GM12878 (cell line): ENCODE results near the gene TRAF3IP3. TPM values are rescaled to one million over a fixed set of nuclear protein-coding genes. Genes with fewer than 3 reads are reported as not detected.

Experiments
- ATAC-seq: fragments of 200-7000 bp; cut with Tn5 transposase; 3 replicates; pipeline ENCODE4 v1.9.1; 2020; ENCODE audit warnings: mild to moderate bottlenecking, moderate library complexity
- BruUV-seq: library from RNA; stranded (reverse); fragments of 400-500 nt; replicated peaks from 2 replicates; lab custom pipeline; 2021; lab: Mats Ljungman, UMichigan
- CTCF ChIA-PET: fragments of 300-600 bp; sonication (Branson Sonifier 250); formaldehyde crosslinking; extraction: SDS; loops from one replicate; lab custom pipeline; 2021; ENCODE audit warnings: inconsistent platforms; lab: Yijun Ruan, JAX
- POLR2A ChIA-PET: fragments of 350-600 bp; formaldehyde crosslinking; extraction: SDS; loops from one replicate; lab custom pipeline; 2021; ENCODE audit warnings: inconsistent platforms; lab: Charles Lee
- RAD21 ChIA-PET: fragments of 300-600 bp; sonication (Branson Sonifier 250); formaldehyde crosslinking; loops from one replicate; lab custom pipeline; 2023; ENCODE audit warnings: antibody characterized with exemption; ENCODE audit not compliant: unreplicated experiment; lab: Charles Lee
- SMC1A ChIA-PET: fragments of 300-600 bp; sonication (Branson Sonifier 250); formaldehyde crosslinking; loops from one replicate; lab custom pipeline; 2023; ENCODE audit not compliant: unreplicated experiment, uncharacterized antibody; lab: Charles Lee
- DNase-seq: peaks from one replicate; pipeline ENCODE4 v3.0.0-alpha.2; 2011; ENCODE audit warnings: low read depth, low spot score
- FAIRE-seq: peaks from 3 replicates; lab custom pipeline; 2011; peaks lifted over from hg19 to GRCh38; lab: Jason Lieb, UNC
- H2AFZ ChIP-seq: 2 replicates; pipeline ENCODE4 v1.6.0; 2011; ENCODE audit warnings: low read depth, low read length, control low read depth; ENCODE audit not compliant: control insufficient read depth
- H3K27ac ChIP-seq: 2 replicates; pipeline ENCODE4 v1.5.1; 2011; ENCODE audit warnings: control low read depth; ENCODE audit not compliant: control insufficient read depth, insufficient read depth
- H3K27me3 ChIP-seq, 2 experiments: replicated peaks in 1 of 2; 2 replicates each; pipeline versions ENCODE4 v1.6.0 to v1.6.1; 2011; ENCODE audit warnings: low read length in 1 of 2; ENCODE audit not compliant: control insufficient read depth in 2 of 2, insufficient read depth in 2 of 2
- H3K36me3 ChIP-seq, 2 experiments: 2 replicates each; pipeline ENCODE4 v1.5.1; 2011; ENCODE audit warnings: low read length in 1 of 2; ENCODE audit not compliant: control insufficient read depth in 2 of 2, insufficient read depth in 2 of 2
- H3K4me1 ChIP-seq: 2 replicates; pipeline ENCODE4 v1.6.1; 2011; ENCODE audit warnings: mild to moderate bottlenecking, low read length, moderate library complexity, mixed read lengths; ENCODE audit not compliant: control insufficient read depth, insufficient read depth
- H3K4me2 ChIP-seq: 2 replicates; pipeline ENCODE4 v1.6.0; 2011; ENCODE audit warnings: control low read depth; ENCODE audit not compliant: control insufficient read depth, insufficient read depth
- H3K4me3 ChIP-seq: fragments of 200-600 bp; sonication (generic); 2 replicates; pipeline ENCODE4 v1.5.1; 2016
- H3K79me2 ChIP-seq: 2 replicates; pipeline ENCODE4 v1.6.0; 2011; ENCODE audit warnings: low read length; ENCODE audit not compliant: control insufficient read depth, insufficient read depth
- H3K9ac ChIP-seq: 2 replicates; pipeline ENCODE4 v1.8.0; 2011; ENCODE audit warnings: low read length, control low read depth, mixed read lengths; ENCODE audit not compliant: control insufficient read depth, insufficient read depth
- H3K9me3 ChIP-seq: replicated peaks from 3 replicates; pipeline ENCODE4 v1.5.1; 2011; ENCODE audit warnings: mild to moderate bottlenecking, low read length; ENCODE audit not compliant: control insufficient read depth, insufficient read depth
- H4K20me1 ChIP-seq: 2 replicates; pipeline ENCODE4 v1.6.0; 2011; ENCODE audit not compliant: control insufficient read depth, insufficient read depth
- BCL11A ChIP-seq: IDR thresholded peaks from 2 replicates; pipeline ENCODE4 v1.6.1; 2011; ENCODE audit warnings: low read depth, low read length
- CBX3 ChIP-seq: fragments of 200-600 bp; sonication (generic); IDR thresholded peaks from 2 replicates; pipeline ENCODE4 v1.6.1; 2016; ENCODE audit warnings: low read depth, borderline replicate concordance
- FOXK2 ChIP-seq: fragments of 450-650 bp; IDR thresholded peaks from 2 replicates; pipeline ENCODE4 v1.6.1; 2017; ENCODE audit warnings: mild to moderate bottlenecking, moderate library complexity
- MTA2 ChIP-seq: fragments of 450-650 bp; IDR thresholded peaks from 2 replicates; pipeline ENCODE4 v1.6.1; 2016; ENCODE audit warnings: low read depth, mild to moderate bottlenecking, moderate library complexity
- MYC ChIP-seq: IDR thresholded peaks from 2 replicates; pipeline ENCODE4 v1.6.1; 2011; ENCODE audit warnings: mild to moderate bottlenecking, low read length, moderate library complexity, inconsistent platforms; ENCODE audit not compliant: insufficient read depth, insufficient replicate concordance, insufficient read length, severe bottlenecking
- SMC3 ChIP-seq: IDR thresholded peaks from 2 replicates; pipeline ENCODE4 v1.6.1; 2011; ENCODE audit warnings: low read length, improper control_type of control experiment, borderline replicate concordance
- SPI1 ChIP-seq: IDR thresholded peaks from 2 replicates; pipeline ENCODE4 v1.6.1; 2011; ENCODE audit warnings: low read depth, mild to moderate bottlenecking, low read length, moderate library complexity, borderline replicate concordance; ENCODE audit not compliant: insufficient read depth
- ZNF217 ChIP-seq: fragments of 450-650 bp; IDR thresholded peaks from 2 replicates; pipeline ENCODE4 v1.6.1; 2017; ENCODE audit warnings: antibody characterized with exemption, mild to moderate bottlenecking
- in situ Hi-C: fragments of 300-500 bp; cut with MboI; formaldehyde crosslinking; loops from 9 replicates; pipeline ENCODE4 v1.14.3; 2018; ENCODE audit warnings: mixed read lengths
- intact Hi-C: fragments of 100-400 bp; cut with micrococcal nuclease; formaldehyde crosslinking; loops from one replicate; pipeline ENCODE4 v1.14.2; 2022; ENCODE audit not compliant: unreplicated experiment
- polyA plus RNA-seq, 11 experiments: library from polyadenylated mRNA; depleted of rRNA in 4 of 11; unstranded in 6 of 11; stranded (reverse) in 5 of 11; fragments of >200 nt; fragmentation: Nextera tagmentation in 4 of 11; fragmentation: Illumina TruSeq in 1 of 11; extraction: Ambion mirVana in 4 of 11; extraction: Trizol in 1 of 11; gene quantifications; 1 replicate in 1 of 11; 2 replicates in 10 of 11; pipeline versions ENCODE4 v1.2.1 to v1.2.3, GENCODE V29; 2011 to 2016; ENCODE audit warnings: inconsistent platforms in 2 of 11, missing spikeins in 2 of 11, low read depth in 1 of 11
- total RNA-seq, 4 experiments: library from RNA; depleted of rRNA in 3 of 4; stranded (reverse); fragments of >200 nt in 3 of 4; fragmentation: Illumina TruSeq in 1 of 4; extraction: Trizol in 1 of 4; gene quantifications; 2 replicates each; pipeline versions ENCODE4 v1.2.1 to v1.2.3, GENCODE V29; 2013 to 2021

The TRAF3IP3 gene
- total and polyA plus RNA-seq, 10 of the 15 experiments (the other 5 are each of a cell fraction or from before 2014, with no cell fraction given): 61.6 to 121 (median 96.5) TPM

GRCh38 chr1:209759829-209760359 lies 4.0 kb downstream of the TRAF3IP3 start (continued):
- TF ChIP-seq FOXK2 (no peak), CBX3 (no peak), MTA2 (no peak), SMC3 (no peak), ZNF217 (no peak), BCL11A (no peak)

GRCh38 chr1:209761011-209761635 lies 5.3 kb downstream of the TRAF3IP3 start:
- DNase-seq: no peak
- RAD21 ChIA-PET: interaction anchor here (1.0 kb wide), 1 partner anchor 86 kb away, joined by 3 read pairs; the partner anchor contains the start of gene G0S2
- no peaks in the 10 kb centered on the region for H4K20me1 ChIP-seq
- no peak overlapping the region for H3K4me3 ChIP-seq
- no peak for FAIRE-seq
- POLR2A ChIA-PET: interaction anchor here (1.7 kb wide), 1 partner anchor 23 kb away, joined by 4 read pairs; the partner anchor contains the start of gene C1orf74
- no peak overlapping the region for H3K9ac ChIP-seq
- no peak overlapping the region for H3K27ac ChIP-seq
- in situ Hi-C loops: no loop called here
- CTCF ChIA-PET: interaction anchor here (0.9 to 2.9 kb wide), 6 partner anchors 8 to 62 kb away, joined by 3 to 13 read pairs (median 6); no protein-coding TSS in a partner anchor
- H3K27me3 ChIP-seq: no peaks in the 10 kb centered on the region
- H2AFZ ChIP-seq: no peak overlapping the region
- no peak overlapping the region for H3K4me2 ChIP-seq
- H3K79me2 ChIP-seq: peaks cover 24% of the 10 kb centered on the region
- intact Hi-C loops: no loop called here
- peaks cover 21% of the 10 kb centered on the region for H3K4me1 ChIP-seq
- H3K9me3 ChIP-seq: no peaks in the 10 kb centered on the region
- BruUV-seq: no TSS peak
- peaks cover 12 to 20% of the 10 kb centered on the region in 2 experiments; a peak in 3 of 4 replicates for H3K36me3 ChIP-seq
- no peak for ATAC-seq
- no peak for TF ChIP-seq MYC
- peak; percentile 49; the same call in 1 of the 2 replicates for TF ChIP-seq SPI1
- SMC1A ChIA-PET: interaction anchor here (0.7 to 13.9 kb wide), 10 partner anchors 7 to 62 kb away, joined by 3 to 282 read pairs (median 5); no protein-coding TSS in a partner anchor
